ENCODE data around the gene ERBB4. TPM values are rescaled to one million over a fixed set of nuclear protein-coding genes. Genes with fewer than 3 reads are reported as not detected.
A peak's percentile ranks its signal among the peaks of the same experiment; 100 is the strongest.

The ERBB4 gene
- total RNA-seq, 1 donor from 2014 or later: 1.2 TPM

- no peak overlapping the region for H3K27ac ChIP-seq (ENCODE audit: low read depth, low read length)
These were observed 509.7 kb downstream of the ERBB4 start for GRCh38 chr2:212028798-212029394.

GRCh38 chr2:212027681-212028628 is 510.6 kb downstream of the ERBB4 start:
- Histone ChIP-seq H3K79me2 (ENCODE audit: insufficient read depth, low read length) (no peaks in the 10 kb centered on the region), H3K4me2 (ENCODE audit: low read length) (no peak overlapping the region), H3K9me3 (ENCODE audit: insufficient read depth, low read depth, low read length) (no peaks in the 10 kb centered on the region), H3K4me1 (ENCODE audit: insufficient read depth, low read length) (peaks cover 16% of the 10 kb centered on the region), H3K36me3 (ENCODE audit: insufficient read depth, low read length) (no peaks in the 10 kb centered on the region), H3K9ac (ENCODE audit: low read length) (no peak overlapping the region), H3K27ac (ENCODE audit: low read depth, low read length) (no peak overlapping the region), H2AFZ (ENCODE audit: low read depth, low read length) (no peak overlapping the region), H3K4me3 (ENCODE audit: insufficient read depth, low read depth, low read length) (no peak overlapping the region), H4K20me1 (ENCODE audit: insufficient read depth, low read length) (no peaks in the 10 kb centered on the region), H3K27me3 (ENCODE audit: insufficient read depth, low read length) (no peaks in the 10 kb centered on the region)
- Mint-ChIP-seq H3K36me3 (ENCODE audit: low read depth, unreplicated experiment) (no peaks in the 10 kb centered on the region), H3K9me3 (ENCODE audit: unreplicated experiment) (no peaks in the 10 kb centered on the region), H3K4me1 (ENCODE audit: low read depth, unreplicated experiment) (peaks cover 36% of the 10 kb centered on the region), H3K4me3 (ENCODE audit: unreplicated experiment) (no peak overlapping the region), H3K27ac (ENCODE audit: unreplicated experiment) (peak overlapping the region; percentile 67), H3K27me3 (ENCODE audit: low read depth, unreplicated experiment) (no peaks in the 10 kb centered on the region)
- no peak for DNase-seq (ENCODE audit: low read depth)
- TF ChIP-seq EZH2 (IDR thresholded peaks at IDR 0.05; ENCODE audit: insufficient read depth, low read length): no peak
- no peak for TF ChIP-seq CTCF (IDR thresholded peaks at IDR 0.05; ENCODE audit: insufficient read depth, low read depth, low read length)
- FAIRE-seq: peak; percentile 41

More at GRCh38 chr2:212028798-212029394, 509.7 kb downstream of the ERBB4 start:
- Mint-ChIP-seq H3K4me3 (ENCODE audit: unreplicated experiment) (no peak overlapping the region), H3K36me3 (ENCODE audit: low read depth, unreplicated experiment) (no peaks in the 10 kb centered on the region), H3K4me1 (ENCODE audit: low read depth, unreplicated experiment) (peaks cover 36% of the 10 kb centered on the region), H3K27ac (ENCODE audit: unreplicated experiment) (peak overlapping the region; percentile 67), H3K27me3 (ENCODE audit: low read depth, unreplicated experiment) (no peaks in the 10 kb centered on the region), H3K9me3 (ENCODE audit: unreplicated experiment) (no peaks in the 10 kb centered on the region)
- Histone ChIP-seq H3K79me2 (ENCODE audit: insufficient read depth, low read length) (no peaks in the 10 kb centered on the region), H3K27me3 (ENCODE audit: insufficient read depth, low read length) (no peaks in the 10 kb centered on the region), H3K4me3 (ENCODE audit: insufficient read depth, low read depth, low read length) (no peak overlapping the region), H3K4me1 (ENCODE audit: insufficient read depth, low read length) (peaks cover 16% of the 10 kb centered on the region), H2AFZ (ENCODE audit: low read depth, low read length) (no peak overlapping the region), H3K9ac (ENCODE audit: low read length) (no peak overlapping the region), H3K4me2 (ENCODE audit: low read length) (no peak overlapping the region), H4K20me1 (ENCODE audit: insufficient read depth, low read length) (no peaks in the 10 kb centered on the region), H3K36me3 (ENCODE audit: insufficient read depth, low read length) (no peaks in the 10 kb centered on the region), H3K9me3 (ENCODE audit: insufficient read depth, low read depth, low read length) (no peaks in the 10 kb centered on the region)
- no peak for FAIRE-seq
- no peak for DNase-seq (ENCODE audit: low read depth)
- TF ChIP-seq CTCF (IDR thresholded peaks at IDR 0.05; ENCODE audit: insufficient read depth, low read depth, low read length) (no peak), EZH2 (IDR thresholded peaks at IDR 0.05; ENCODE audit: insufficient read depth, low read length) (no peak)

Measured in astrocyte (in vitro differentiated cells and primary cell).